ENCODE results near the gene ALLC.

ALLC gene

GRCh38 chr2:3680548-3681345, 22.7 kb downstream of the ALLC start:
- DNase-seq = no peak

- DNase-seq = no peak
Observed at GRCh38 chr2:3681625-3682024, 23.6 kb downstream of the ALLC start.

- DNase-seq = no peak
Observed at GRCh38 chr2:3682811-3683210, 24.8 kb downstream of the ALLC start.

- no peak for DNase-seq
Observed at GRCh38 chr2:3683748-3684454, 25.9 kb downstream of the ALLC start.

GRCh38 chr2:3689998-3690748, 32.2 kb downstream of the ALLC start:
- no peak for DNase-seq

GRCh38 chr2:3692375-3692774, 34.4 kb downstream of the ALLC start:
- DNase-seq = no peak

GRCh38 chr2:3696545-3696944, 38.5 kb downstream of the ALLC start:
- DNase-seq = no peak

- no peak for DNase-seq
Observed at GRCh38 chr2:3701071-3701470, 43.1 kb downstream of the ALLC start.

GRCh38 chr2:3703236-3703756, 45.3 kb downstream of the ALLC start, which contains the start of gene DCDC2C:
Gene DCDC2C, plus strand, starts transcription at chr2:3703575. Its CDS starts 177 bp downstream, at chr2:3703752.
- DNase-seq = no peak

GRCh38 chr2:3703757-3704355, 45.9 kb downstream of the ALLC start:
- no peak for DNase-seq

GRCh38 chr2:3704692-3705091, 46.7 kb downstream of the ALLC start:
- no peak for DNase-seq

GRCh38 chr2:3705782-3706181, 47.8 kb downstream of the ALLC start:
- no peak for DNase-seq

- no peak for DNase-seq
Observed at GRCh38 chr2:3706892-3707291, 48.9 kb downstream of the ALLC start.

- no peak for DNase-seq
Observed at GRCh38 chr2:3708576-3708975, 50.6 kb downstream of the ALLC start.

GRCh38 chr2:3709225-3709624, 51.2 kb downstream of the ALLC start:
- DNase-seq = no peak

- DNase-seq = no peak
Observed at GRCh38 chr2:3712424-3712823, 54.4 kb downstream of the ALLC start.

- DNase-seq = no peak
Observed at GRCh38 chr2:3712831-3713503, 55.0 kb downstream of the ALLC start.

GRCh38 chr2:3718679-3719078, 60.7 kb downstream of the ALLC start:
- no peak for DNase-seq

- no peak for DNase-seq
Observed at GRCh38 chr2:3725002-3725401, 67.0 kb downstream of the ALLC start.

- no peak for DNase-seq
Observed at GRCh38 chr2:3725458-3726250, 67.7 kb downstream of the ALLC start.

- no peak for DNase-seq
Observed at GRCh38 chr2:3726511-3726910, 68.5 kb downstream of the ALLC start.
